PC-9 (cell line): ENCODE measurements around the gene IFNA10.

Experiments
- CTCF ChIP-seq: fragments of 200-600 bp; sonication (generic); conservative IDR thresholded peaks from 2 replicates; pipeline ENCODE4 v1.6.1; 2017; ENCODE audit warnings: mixed run types, antibody characterized with exemption, mild to moderate bottlenecking, moderate library complexity
- EZH2 ChIP-seq: fragments of 200-600 bp; sonication (generic); IDR thresholded peaks from 2 replicates; pipeline ENCODE4 v1.8.0; 2017; ENCODE audit warnings: antibody characterized with exemption, low read depth

DNA sequence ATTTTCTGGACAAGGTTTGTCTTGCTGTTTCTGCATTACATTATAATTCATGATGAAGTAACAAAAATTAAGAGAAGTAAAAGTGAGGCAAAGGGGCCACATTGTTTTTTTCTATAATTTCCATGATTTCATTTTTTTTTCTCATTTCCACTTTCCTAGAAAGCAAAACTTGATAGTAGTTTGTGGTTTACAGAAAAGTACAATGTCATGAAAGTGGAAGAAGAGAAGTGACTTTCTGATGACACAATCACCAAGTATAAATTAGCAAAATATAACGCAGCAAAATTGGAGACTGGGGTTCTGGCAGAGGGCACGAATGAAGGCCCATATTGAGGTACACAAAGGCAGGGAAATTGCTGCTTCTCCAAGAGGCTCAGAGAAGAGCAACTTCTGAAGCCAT, 37.9 kb upstream of the IFNA10 start:
- no peak for TF ChIP-seq CTCF
- no peak for TF ChIP-seq EZH2
